A549 treated with RU486 at 1 μM for 4 hours (cell line): Measurements from ENCODE around the gene HRC. TPM values are rescaled to one million over a fixed set of nuclear protein-coding genes. Genes with fewer than 3 reads are reported as not detected.

Experiments
- total RNA-seq: library from RNA; stranded (reverse); fragments of 200-300 nt; extraction: Qiagen RNA extraction; gene quantifications from 5 replicates; pipeline ENCODE4 v1.2.3, GENCODE V29; 2022; ENCODE audit warnings: low read depth

Gene HRC, protein sequence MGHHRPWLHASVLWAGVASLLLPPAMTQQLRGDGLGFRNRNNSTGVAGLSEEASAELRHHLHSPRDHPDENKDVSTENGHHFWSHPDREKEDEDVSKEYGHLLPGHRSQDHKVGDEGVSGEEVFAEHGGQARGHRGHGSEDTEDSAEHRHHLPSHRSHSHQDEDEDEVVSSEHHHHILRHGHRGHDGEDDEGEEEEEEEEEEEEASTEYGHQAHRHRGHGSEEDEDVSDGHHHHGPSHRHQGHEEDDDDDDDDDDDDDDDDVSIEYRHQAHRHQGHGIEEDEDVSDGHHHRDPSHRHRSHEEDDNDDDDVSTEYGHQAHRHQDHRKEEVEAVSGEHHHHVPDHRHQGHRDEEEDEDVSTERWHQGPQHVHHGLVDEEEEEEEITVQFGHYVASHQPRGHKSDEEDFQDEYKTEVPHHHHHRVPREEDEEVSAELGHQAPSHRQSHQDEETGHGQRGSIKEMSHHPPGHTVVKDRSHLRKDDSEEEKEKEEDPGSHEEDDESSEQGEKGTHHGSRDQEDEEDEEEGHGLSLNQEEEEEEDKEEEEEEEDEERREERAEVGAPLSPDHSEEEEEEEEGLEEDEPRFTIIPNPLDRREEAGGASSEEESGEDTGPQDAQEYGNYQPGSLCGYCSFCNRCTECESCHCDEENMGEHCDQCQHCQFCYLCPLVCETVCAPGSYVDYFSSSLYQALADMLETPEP
- not detected in 5 replicates for total RNA-seq

DNA sequence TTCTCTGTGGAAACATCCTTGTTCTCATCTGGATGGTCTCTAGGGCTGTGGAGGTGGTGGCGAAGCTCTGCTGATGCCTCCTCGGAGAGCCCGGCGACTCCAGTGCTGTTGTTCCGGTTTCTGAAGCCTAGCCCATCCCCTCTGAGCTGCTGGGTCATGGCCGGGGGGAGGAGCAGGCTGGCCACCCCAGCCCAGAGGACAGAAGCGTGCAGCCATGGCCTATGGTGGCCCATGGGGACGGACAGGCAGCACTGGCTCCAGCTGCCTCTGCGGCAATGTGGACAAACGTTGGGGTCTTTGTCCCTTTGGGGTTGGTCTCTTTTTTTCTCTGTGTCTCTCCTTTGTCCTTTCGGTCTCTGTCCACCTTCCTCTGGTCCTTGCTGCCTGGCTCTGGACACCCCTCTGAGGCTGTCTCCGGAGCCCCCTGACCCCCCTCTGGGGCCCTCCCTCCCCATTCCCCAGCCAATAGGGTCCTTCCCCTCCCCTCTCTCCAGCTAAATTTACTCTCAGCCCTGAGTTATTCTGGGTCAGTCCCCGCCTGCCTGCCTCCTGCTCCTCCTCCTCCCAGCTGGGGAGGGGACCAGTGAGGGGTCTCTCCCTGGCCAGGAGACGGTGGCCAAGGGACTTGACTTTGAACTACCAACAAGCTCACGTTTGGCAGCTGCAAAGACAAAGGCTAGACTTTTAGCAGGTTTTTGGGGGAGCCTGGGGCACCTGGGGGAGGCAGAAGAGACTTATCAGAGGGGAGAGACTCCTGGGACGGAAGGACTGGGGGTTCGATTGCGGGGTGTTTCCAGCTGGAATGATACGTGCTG lies at the start of gene HRC:
TSS of gene HRC (minus strand) at position 392 of the 815 bp plus-strand sequence. CDS start at position 233, 159 bp downstream.

DNA sequence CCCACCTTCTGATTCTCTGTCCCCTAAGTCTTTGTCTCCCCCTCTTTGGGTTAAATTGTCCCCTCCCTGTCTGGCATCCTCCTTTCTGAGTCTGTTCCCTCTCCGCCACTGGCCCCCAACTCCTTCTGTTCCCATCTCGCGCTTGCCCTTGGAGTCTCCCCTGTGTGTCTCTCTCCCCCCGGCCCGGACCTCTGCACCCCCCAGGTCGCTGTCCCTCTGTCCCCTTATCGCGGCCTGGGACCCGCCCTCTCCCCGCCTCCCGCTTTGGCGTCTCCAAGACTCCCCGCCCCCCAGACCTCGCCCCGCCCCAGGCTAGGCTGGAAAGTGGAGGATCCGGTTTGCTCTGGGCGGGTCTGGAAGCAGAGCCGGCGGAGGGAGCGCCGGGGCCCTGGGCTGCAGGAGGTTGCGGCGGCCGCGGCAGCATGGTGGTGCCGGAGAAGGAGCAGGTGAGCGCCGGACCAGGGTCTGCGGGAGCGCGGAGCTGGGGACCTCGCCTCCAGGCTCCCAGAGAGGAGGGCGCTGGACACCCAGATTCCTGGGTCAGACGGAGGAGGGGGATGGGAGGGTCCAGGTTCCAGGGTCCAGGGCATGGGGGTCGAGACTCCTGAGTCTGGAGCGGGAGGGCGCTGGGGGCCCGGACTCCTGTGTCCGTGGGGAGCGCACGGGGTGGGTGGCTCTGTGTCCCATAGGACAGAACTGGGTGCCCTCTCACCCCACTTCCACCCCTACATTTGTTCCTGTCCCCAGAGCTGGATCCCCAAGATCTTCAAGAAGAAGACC lies 2.4 kb upstream of the HRC start, which contains the start of gene TRPM4:
TSS of gene TRPM4 (plus strand) at position 348 of the 780 bp plus-strand sequence. CDS start at position 423, 75 bp downstream.

DNA sequence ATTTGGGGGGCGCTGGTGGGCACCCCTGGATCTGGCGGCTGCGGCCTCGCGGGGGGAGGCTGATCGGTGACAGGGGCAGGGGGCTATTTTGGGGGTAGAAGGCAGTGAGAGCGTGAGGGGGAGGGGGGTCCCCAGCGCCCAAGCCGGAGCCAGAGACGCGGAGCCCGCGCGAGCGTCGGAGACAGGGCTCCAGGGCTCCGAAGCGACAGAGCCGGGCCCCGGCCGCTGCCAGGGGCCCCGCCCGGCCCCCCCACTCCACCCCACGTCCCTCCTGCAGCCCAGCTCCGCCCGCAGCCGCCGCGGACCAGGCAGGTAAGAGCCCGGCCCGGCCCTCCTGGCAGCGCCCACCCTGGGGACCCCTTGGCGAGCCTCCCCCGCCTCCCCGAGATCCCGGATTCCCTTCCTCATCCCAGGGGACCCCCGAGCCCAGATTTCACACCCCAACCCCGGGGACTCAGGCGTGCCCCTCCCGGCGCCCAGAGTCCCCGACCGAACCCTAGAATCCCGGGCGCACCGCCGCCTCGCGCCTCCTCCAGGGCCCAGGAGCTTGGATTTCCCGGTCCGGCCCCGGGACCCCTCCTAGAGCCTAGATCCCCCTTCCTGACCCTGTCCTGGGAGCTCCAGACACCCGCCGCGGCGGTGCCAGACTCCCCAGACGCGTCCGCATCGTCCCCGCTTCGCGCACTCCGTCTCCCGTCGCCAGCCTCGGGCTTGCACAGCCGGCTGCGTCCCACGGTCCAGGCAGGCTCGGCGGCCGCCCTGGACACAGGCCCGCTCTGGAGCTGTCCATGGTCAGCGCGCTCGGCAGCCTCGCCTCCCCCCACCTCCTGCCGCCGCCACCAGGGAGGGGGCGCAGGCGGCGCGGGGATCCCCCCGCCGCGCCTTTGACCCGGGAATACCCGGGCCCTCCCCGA lies 35.5 kb downstream of the HRC start, which contains the start of gene PPFIA3:
TSS of gene PPFIA3 (plus strand) at position 134 of the 914 bp plus-strand sequence. CDS start 8,330 bp downstream, outside the sequence.

DNA sequence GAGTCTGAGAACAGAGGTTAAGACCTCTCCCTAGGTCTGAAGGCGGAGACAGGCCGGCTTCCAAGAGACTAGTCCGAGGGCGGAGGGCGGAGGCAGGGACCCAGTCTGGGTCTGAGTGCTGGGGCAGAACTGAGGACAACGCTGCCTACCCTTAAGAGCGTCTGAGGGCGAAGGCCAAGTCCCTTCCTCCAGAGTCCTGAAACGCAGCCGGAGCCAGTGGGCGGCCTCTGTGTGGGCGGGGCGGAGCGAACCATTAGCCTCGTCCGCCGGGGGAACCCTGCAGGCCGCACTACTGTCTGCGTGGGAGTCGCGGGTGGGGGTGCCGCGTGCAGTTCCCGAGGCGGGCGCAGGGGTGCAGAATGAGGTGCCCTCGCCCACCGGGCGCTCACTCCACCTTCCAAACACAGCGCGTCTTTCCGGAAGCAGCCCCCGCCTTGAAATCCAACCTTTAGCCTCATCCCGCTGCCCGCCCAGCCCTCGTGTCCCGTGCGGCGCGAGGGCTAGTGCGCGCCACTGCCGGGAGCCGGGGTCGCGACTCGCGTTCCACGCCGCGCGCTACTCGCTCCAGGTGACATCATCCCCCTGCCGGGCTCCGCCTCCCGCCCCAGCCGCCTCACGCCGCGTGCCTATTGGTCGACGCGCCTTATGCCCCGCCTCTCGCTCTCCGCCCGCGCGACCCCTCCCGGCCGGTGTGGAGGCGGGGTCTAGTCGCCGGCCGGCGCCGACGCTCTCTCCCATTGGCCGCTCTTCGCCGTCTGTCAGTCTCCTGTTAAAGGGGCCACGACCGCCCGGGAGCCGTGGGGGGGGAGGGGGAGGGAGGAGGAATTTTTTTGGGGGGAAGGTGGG lies 36.4 kb downstream of the HRC start, which contains the start of gene C19orf73:
TSS of gene C19orf73 (minus strand) at position 579 of the 846 bp plus-strand sequence. CDS start at position 458, 121 bp downstream.

DNA sequence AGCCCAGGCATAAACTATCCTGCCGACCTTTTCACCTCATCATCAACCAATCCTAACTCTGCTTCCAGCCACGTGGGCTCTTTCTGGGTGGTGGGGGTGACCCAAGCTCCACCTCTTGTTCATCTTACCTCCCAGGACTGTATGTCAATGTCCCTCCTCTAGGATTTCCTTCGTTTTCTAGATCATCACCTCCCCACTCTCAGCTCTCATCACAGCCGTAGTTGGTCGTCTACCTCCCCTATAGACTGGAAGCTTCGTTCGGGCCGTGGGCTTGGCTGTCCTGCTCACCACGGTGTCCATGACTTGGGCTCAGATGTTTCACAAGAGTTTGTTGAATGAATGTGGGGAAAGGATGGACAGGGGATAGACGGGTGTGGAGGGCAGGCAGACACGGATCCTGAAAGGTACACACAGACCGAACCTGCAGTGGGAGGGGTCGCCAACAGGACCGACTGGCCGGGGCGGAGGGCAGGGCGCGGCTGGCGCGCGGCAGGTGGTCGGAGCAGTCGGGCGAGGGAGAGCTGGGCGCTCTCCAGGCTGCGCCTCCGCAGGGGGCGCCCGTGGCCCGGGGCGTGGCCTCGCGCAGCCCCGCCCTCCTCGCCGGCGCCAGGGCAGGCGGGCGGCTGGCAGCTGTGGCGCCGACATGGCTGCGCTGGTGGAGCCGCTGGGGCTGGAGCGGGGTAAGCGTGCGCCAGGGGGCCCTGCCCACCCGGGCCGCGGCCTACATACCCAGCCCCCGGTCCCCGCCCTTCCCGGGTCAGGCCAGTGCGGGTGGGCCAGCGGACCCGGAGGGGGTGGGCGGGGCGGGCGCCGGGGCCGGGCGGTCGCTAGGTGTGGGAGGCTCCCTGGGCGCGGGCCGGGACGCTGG lies 41.2 kb downstream of the HRC start, which contains the start of gene LIN7B:
TSS of gene LIN7B (plus strand) at position 609 of the 868 bp plus-strand sequence. CDS start at position 644, 35 bp downstream.

Other genes starting within 250 kb of the HRC start
- 1.1 to 2.1 TPM (median 1.5 TPM) in 5 replicates for gene DHDH, start 221.7 kb downstream of the HRC start, total RNA-seq
- 272 to 404 TPM (median 350 TPM) in 5 replicates for gene BAX, start 200.5 kb downstream of the HRC start, total RNA-seq
- 18,656 to 25,483 TPM (median 19,849 TPM) in 5 replicates for gene FTL, start 190.1 kb downstream of the HRC start, total RNA-seq
- gene GYS1, start 162.1 kb downstream of the HRC start, total RNA-seq: 16.4 to 21.4 TPM (median 17.5 TPM) in 5 replicates
- 230 to 241 TPM (median 232 TPM) in 5 replicates for gene RUVBL2, start 161.5 kb downstream of the HRC start, total RNA-seq
- gene LHB, start 138.3 kb downstream of the HRC start, total RNA-seq: not detected in 5 replicates
- gene CGB3, start 131.1 kb downstream of the HRC start, total RNA-seq: 0.38 TPM in 1 of 5 replicates, not detected in the others
- 0.54 to 0.67 TPM in 2 of 5 replicates, not detected in the others for gene CGB2, start 123.5 kb downstream of the HRC start, total RNA-seq
- gene CGB1, start 118.5 kb downstream of the HRC start, total RNA-seq: not detected in 5 replicates
- 0.90 to 1.4 TPM (median 1.1 TPM) in 5 replicates for gene CGB5, start 111.5 kb downstream of the HRC start, total RNA-seq
- gene CGB8, start 106.3 kb downstream of the HRC start, total RNA-seq: 3.3 to 5.1 TPM (median 4.0 TPM) in 5 replicates
- 0.16 to 0.82 TPM (median 0.61 TPM) in 5 replicates for gene CGB7, start 97.6 kb downstream of the HRC start, total RNA-seq
- 0.17 to 0.65 TPM (median 0.29 TPM) in 5 replicates for gene NTF4, start 90.6 kb downstream of the HRC start, total RNA-seq
- gene KCNA7, start 82.7 kb downstream of the HRC start, total RNA-seq: not detected in 5 replicates
- 293 to 368 TPM (median 338 TPM) in 5 replicates for gene SNRNP70, start 69.9 kb downstream of the HRC start, total RNA-seq
- gene LIN7B, start 41.0 kb downstream of the HRC start, total RNA-seq: 3.7 to 7.7 TPM (median 5.3 TPM) in 5 replicates
- 0.93 to 3.1 TPM (median 2.2 TPM) in 5 replicates for gene C19orf73, start 36.3 kb downstream of the HRC start, total RNA-seq
- 5.5 to 8.9 TPM (median 7.7 TPM) in 5 replicates for gene PPFIA3, start 35.9 kb downstream of the HRC start, total RNA-seq
- 6.4 to 10.4 TPM (median 9.5 TPM) in 5 replicates for gene TRPM4, start 2.4 kb upstream of the HRC start, total RNA-seq
- gene SLC6A16, start 169.8 kb upstream of the HRC start, total RNA-seq: 0.90 to 1.8 TPM (median 1.3 TPM) in 5 replicates
- gene CD37, start 180.0 kb upstream of the HRC start, total RNA-seq: not detected in 5 replicates
- 13.9 to 21.0 TPM (median 17.2 TPM) in 5 replicates for gene TEAD2, start 207.0 kb upstream of the HRC start, total RNA-seq
- gene DKKL1, start 208.5 kb upstream of the HRC start, total RNA-seq: 0.37 to 1.0 TPM (median 0.48 TPM) in 5 replicates
- 0.10 TPM in 1 of 5 replicates, not detected in the others for gene KASH5, start 232.9 kb upstream of the HRC start, total RNA-seq